SU-DHL-6 (cell line): ENCODE data around the gene COA8.
"Not testable (repeated sequence)": the region's sequence is repeated elsewhere in the genome, so short reads cannot be mapped to it uniquely, and the experiment has no call there.

Experiments
- H2AFZ ChIP-seq: fragments of 200-600 bp; sonication (generic); 2 replicates; pipeline ENCODE4 v1.6.1; 2014; ENCODE audit warnings: low read depth, mild to moderate bottlenecking, moderate library complexity, mixed read lengths, antibody characterized with exemption, low read length; ENCODE audit not compliant: severe bottlenecking
- H3F3A ChIP-seq: fragments of 200-600 bp; shearing (Covaris generic); 2 replicates; pipeline ENCODE4 v1.6.0; 2016; ENCODE audit warnings: antibody characterized with exemption, mild to moderate bottlenecking; ENCODE audit not compliant: insufficient read depth
- H3K27ac ChIP-seq: fragments of 200-600 bp; sonication (generic); 2 replicates; pipeline ENCODE4 v1.5.1; 2016; ENCODE audit warnings: low read depth, mild to moderate bottlenecking, low read length, moderate library complexity, mixed read lengths
- H3K27me3 ChIP-seq: fragments of 200-600 bp; sonication (generic), shearing (Covaris generic); 2 replicates; pipeline ENCODE4 v1.6.0; 2014; ENCODE audit warnings: mild to moderate bottlenecking, low read length
- H3K36me3 ChIP-seq: fragments of 200-600 bp; sonication (generic); 2 replicates; pipeline ENCODE4 v1.6.1; 2014; ENCODE audit warnings: mild to moderate bottlenecking, low read length, mixed read lengths
- H3K4me2 ChIP-seq: fragments of 300-600, 200-600 bp; shearing (Covaris generic), sonication (generic); 2 replicates; pipeline ENCODE4 v1.6.0; 2014; ENCODE audit warnings: low read length, low read depth, mild to moderate bottlenecking; ENCODE audit not compliant: poor library complexity, severe bottlenecking
- H3K4me3 ChIP-seq: fragments of 200-600 bp; sonication (generic); 2 replicates; pipeline ENCODE4 v1.5.1; 2014; ENCODE audit warnings: antibody characterized with exemption, low read length, mild to moderate bottlenecking, mixed read lengths; ENCODE audit not compliant: insufficient read depth, poor library complexity, severe bottlenecking
- H3K79me2 ChIP-seq: fragments of 200-600 bp; sonication (generic); 2 replicates; pipeline ENCODE4 v1.6.1; 2014; ENCODE audit warnings: mild to moderate bottlenecking, low read length, moderate library complexity; ENCODE audit not compliant: insufficient read depth
- H3K9ac ChIP-seq: fragments of 200-600 bp; sonication (generic); 2 replicates; pipeline ENCODE4 v1.7.0; 2014; ENCODE audit warnings: mild to moderate bottlenecking, low read length
- H3K9me2 ChIP-seq: fragments of 200-600 bp; sonication (generic); replicated peaks from 2 replicates; pipeline ENCODE4 v1.6.1; 2014; ENCODE audit warnings: low read length; ENCODE audit not compliant: insufficient read depth
- H3K9me3 ChIP-seq: fragments of 200-600 bp; sonication (generic); 2 replicates; pipeline ENCODE4 v1.6.1; 2014; ENCODE audit warnings: low read length, mixed read lengths; ENCODE audit not compliant: insufficient read depth
- H4K20me1 ChIP-seq: fragments of 200-600 bp; sonication (generic); 2 replicates; pipeline ENCODE4 v1.6.1; 2014; ENCODE audit warnings: low read depth, mild to moderate bottlenecking, antibody characterized with exemption, low read length, moderate library complexity, mixed read lengths
- CTCF ChIP-seq: fragments of 200-600 bp; sonication (generic); IDR thresholded peaks from one replicate; pipeline ENCODE4 v1.5.1; 2017; ENCODE audit warnings: antibody characterized with exemption, mild to moderate bottlenecking, low read length, moderate library complexity; ENCODE audit not compliant: insufficient read depth, poor library complexity, severe bottlenecking
- EZH2phosphoT487 ChIP-seq: fragments of 200-600 bp; sonication (generic), shearing (Covaris generic); conservative IDR thresholded peaks from 2 replicates; pipeline ENCODE4 v1.6.1; 2018; ENCODE audit warnings: mild to moderate bottlenecking, antibody characterized with exemption, low read length, moderate library complexity, mixed read lengths

COA8 gene

DNA sequence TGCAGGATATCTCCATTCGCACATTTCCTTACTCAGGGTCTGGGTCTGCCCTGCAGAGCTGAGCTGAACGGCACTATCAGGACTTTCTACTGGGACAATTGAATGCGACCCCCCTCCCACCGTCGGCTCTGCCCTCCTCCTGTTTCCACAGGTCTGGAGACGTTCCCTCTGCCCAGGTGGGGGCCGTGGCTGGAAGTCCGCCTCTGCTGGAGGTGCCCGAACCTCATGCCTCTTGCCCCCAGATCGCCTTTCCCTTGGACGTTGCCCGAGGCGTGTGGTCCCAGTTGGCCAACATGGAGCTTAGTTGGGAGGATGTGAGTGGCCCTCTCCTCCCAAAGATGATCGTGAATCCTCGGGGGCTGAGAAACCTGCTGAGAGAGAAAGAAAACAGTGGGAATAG lies 45.1 kb downstream of the COA8 start:
- Histone ChIP-seq H2AFZ (no peak overlapping the region), H3K4me3 (no peak overlapping the region), H3K79me2 (no peaks in the 10 kb centered on the region), H3K9ac (no peak overlapping the region), H3K4me2 (no peak overlapping the region), H3K9me3 (0 out of 2 replicates have a peak, but pooled peaks cover 3% of the 10 kb centered on the region), H3K9me2 (no peaks in the 10 kb centered on the region), H3F3A (no peaks in the 10 kb centered on the region), H3K27ac (no peak overlapping the region), H3K36me3 (no peaks in the 10 kb centered on the region), H3K27me3 (no peaks in the 10 kb centered on the region), H4K20me1 (no peaks in the 10 kb centered on the region)
- no peak for TF ChIP-seq EZH2phosphoT487
- TF ChIP-seq CTCF: no peak

DNA sequence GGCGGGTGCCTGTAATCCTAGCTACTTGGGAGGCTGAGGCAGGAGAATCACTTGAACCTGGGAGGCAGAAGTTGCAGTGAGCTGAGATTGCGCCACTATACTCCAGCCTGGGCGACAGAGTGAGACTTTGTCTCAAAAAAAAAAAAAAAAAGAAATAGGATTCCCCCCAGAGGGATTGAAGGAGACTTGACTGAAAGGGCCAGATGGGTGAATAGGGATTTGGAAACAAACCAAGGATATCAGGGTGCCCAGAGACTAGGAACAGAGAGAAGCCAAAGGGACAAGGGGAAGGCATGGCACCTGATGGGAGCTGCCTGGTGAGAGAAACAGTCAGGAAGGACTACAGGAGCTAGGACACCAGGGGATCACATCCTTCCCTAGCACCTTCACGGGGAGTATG lies 46.3 kb downstream of the COA8 start:
- H3F3A ChIP-seq, H3K4me3 ChIP-seq, H3K27ac ChIP-seq, H3K9me3 ChIP-seq, H2AFZ ChIP-seq, H3K27me3 ChIP-seq, H3K4me2 ChIP-seq, H3K9ac ChIP-seq, H3K9me2 ChIP-seq, H3K79me2 ChIP-seq, H4K20me1 ChIP-seq, H3K36me3 ChIP-seq: not testable (repeated sequence)

- Histone ChIP-seq H3K9ac (no peak overlapping the region), H3K4me3 (no peak overlapping the region), H3K27ac (no peak overlapping the region), H3K27me3 (no peaks in the 10 kb centered on the region), H3K4me2 (no peak overlapping the region), H3K9me2 (no peaks in the 10 kb centered on the region), H4K20me1 (no peaks in the 10 kb centered on the region), H2AFZ (no peak overlapping the region), H3K79me2 (no peaks in the 10 kb centered on the region), H3K9me3 (0 out of 2 replicates have a peak, but pooled peaks cover 3% of the 10 kb centered on the region), H3F3A (no peaks in the 10 kb centered on the region), H3K36me3 (no peaks in the 10 kb centered on the region)
- TF ChIP-seq CTCF (no peak), EZH2phosphoT487 (no peak)
Measured at GRCh38 chr14:103611215-103611614, 48.5 kb downstream of the COA8 start.

DNA sequence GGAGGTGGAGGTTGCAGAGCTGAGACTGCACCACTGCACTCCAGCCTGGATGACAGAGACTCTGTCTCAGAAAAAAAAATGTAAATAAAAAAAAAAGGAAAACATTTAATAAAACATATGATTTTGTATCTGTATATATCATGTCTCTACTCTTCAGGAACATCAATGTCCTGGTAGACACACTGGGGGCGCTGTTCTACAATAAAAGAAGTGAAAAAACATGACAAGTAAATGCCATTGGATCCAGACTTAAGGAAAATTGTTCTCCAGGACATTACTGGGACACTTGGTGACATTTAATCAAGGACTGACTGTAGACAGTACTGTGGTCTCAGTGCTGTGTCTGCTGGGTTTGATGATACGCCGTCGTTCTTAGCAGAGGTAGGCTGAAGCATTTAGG lies 50.8 kb downstream of the COA8 start:
- no peak overlapping the region for H2AFZ ChIP-seq
- no peaks in the 10 kb centered on the region for H4K20me1 ChIP-seq
- no peak overlapping the region for H3K4me3 ChIP-seq
- H3K27me3 ChIP-seq: no peaks in the 10 kb centered on the region
- H3K4me2 ChIP-seq: no peak overlapping the region
- no peaks in the 10 kb centered on the region for H3F3A ChIP-seq
- no peaks in the 10 kb centered on the region for H3K79me2 ChIP-seq
- H3K36me3 ChIP-seq: no peaks in the 10 kb centered on the region
- TF ChIP-seq EZH2phosphoT487 (no peak), CTCF (no peak)
- H3K9me2 ChIP-seq: no peaks in the 10 kb centered on the region
- no peak overlapping the region for H3K9ac ChIP-seq
- no peak overlapping the region for H3K27ac ChIP-seq
- 0 out of 2 replicates have a peak, but pooled peaks cover 3% of the 10 kb centered on the region for H3K9me3 ChIP-seq
